ENCODE results near the gene FCSK.
A peak's percentile ranks its signal among the peaks of the same experiment; 100 is the strongest.
"Not testable (repeated sequence)": the region's sequence is repeated elsewhere in the genome, so short reads cannot be mapped to it uniquely, and the experiment has no call there.

The FCSK gene

GRCh38 chr16:70480127-70481105 is 26.0 kb downstream of the FCSK start:
- peak; percentile 1 to 57 for DNase-seq

- no peak for DNase-seq
Observed at GRCh38 chr16:70481929-70482536, 27.6 kb downstream of the FCSK start.

GRCh38 chr16:70482624-70483023 is 28.2 kb downstream of the FCSK start:
- DNase-seq = no peak

- no peak for DNase-seq
Observed at GRCh38 chr16:70483426-70483825, 29.0 kb downstream of the FCSK start.

GRCh38 chr16:70484867-70485266 is 30.5 kb downstream of the FCSK start:
- DNase-seq = no peak

- DNase-seq = peak; percentile 30 to 70
Observed at GRCh38 chr16:70490261-70490660, 35.9 kb downstream of the FCSK start.

- DNase-seq = no peak
Observed at GRCh38 chr16:70493802-70494201, 39.4 kb downstream of the FCSK start.

GRCh38 chr16:70494202-70494770 is 39.9 kb downstream of the FCSK start:
- no peak for DNase-seq

GRCh38 chr16:70494777-70495176 is 40.4 kb downstream of the FCSK start:
- no peak for DNase-seq

GRCh38 chr16:70495425-70496182 is 41.2 kb downstream of the FCSK start:
- peak in 1 of 2 experiments; percentile 79 for DNase-seq

GRCh38 chr16:70496513-70496912 is 42.1 kb downstream of the FCSK start:
- no peak for DNase-seq

- no peak for DNase-seq
Observed at GRCh38 chr16:70508752-70509151, 54.4 kb downstream of the FCSK start.

- no peak for DNase-seq
Observed at GRCh38 chr16:70510216-70510615, 55.8 kb downstream of the FCSK start.

- DNase-seq = no peak
Observed at GRCh38 chr16:70511833-70512232, 57.4 kb downstream of the FCSK start.

GRCh38 chr16:70512456-70512855 is 58.1 kb downstream of the FCSK start:
- no peak for DNase-seq

- no peak for DNase-seq
Observed at GRCh38 chr16:70520612-70521297, 66.4 kb downstream of the FCSK start.

- DNase-seq = no peak
Observed at GRCh38 chr16:70522216-70523075, 68.1 kb downstream of the FCSK start.

- peak; percentile 80 to 81 for DNase-seq
Observed at GRCh38 chr16:70523076-70523742, 68.8 kb downstream of the FCSK start, which contains the start of gene COG4. Gene COG4, minus strand, starts transcription at chr16:70523554. Its CDS starts 11 bp downstream, at chr16:70523543.

- DNase-seq = peak; percentile 80 to 81
Observed at GRCh38 chr16:70523743-70524398, 69.5 kb downstream of the FCSK start, which contains the start of gene SF3B3. Gene SF3B3, plus strand, starts transcription at chr16:70523816. Its CDS starts 2,841 bp downstream, at chr16:70526657.

- DNase-seq = not testable (repeated sequence)
Observed at GRCh38 chr16:70524399-70524825, 70.0 kb downstream of the FCSK start.
